ENCODE measurements around the gene NRIP1.

NRIP1 gene

GRCh38 chr21:15057285-15057684 is 7.5 kb downstream of the NRIP1 start:
- no peak for TF ChIP-seq CTCF (IDR thresholded peaks at IDR 0.05; ENCODE audit: control insufficient read depth, insufficient read depth, low read depth, low read length, missing control alignments)
- no peak for DNase-seq (ENCODE audit: low read depth)
- H3K4me3 ChIP-seq (ENCODE audit: control insufficient read depth, low read depth, low read length), result no peak overlapping the region

- no peak overlapping the region for H3K4me3 ChIP-seq (ENCODE audit: control insufficient read depth, low read depth, low read length)
- no peak for TF ChIP-seq CTCF (IDR thresholded peaks at IDR 0.05; ENCODE audit: control insufficient read depth, insufficient read depth, low read depth, low read length, missing control alignments)
- no peak for DNase-seq (ENCODE audit: low read depth)
Measured at GRCh38 chr21:15054606-15055239, 10.1 kb downstream of the NRIP1 start.

DNA sequence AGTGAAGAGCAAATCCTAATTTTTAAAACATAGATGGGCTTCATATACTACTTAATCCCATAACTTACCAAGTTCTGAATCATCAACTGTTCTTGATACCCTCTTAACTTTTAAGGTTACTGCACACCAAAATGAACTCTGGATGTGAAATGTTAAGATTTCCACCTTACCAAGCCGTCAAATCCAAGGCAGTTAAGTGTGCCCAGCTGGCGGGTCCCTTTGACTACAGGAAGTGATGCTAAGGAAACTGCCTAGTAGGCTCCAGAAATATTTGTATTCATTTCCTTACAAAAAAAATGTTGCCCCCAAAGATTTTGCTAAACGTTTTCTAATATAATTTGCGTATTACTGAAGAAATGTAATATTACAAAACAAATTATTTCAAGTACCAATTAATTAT is 10.7 kb downstream of the NRIP1 start:
- no peak for DNase-seq (ENCODE audit: low read depth)
- no peak overlapping the region for H3K4me3 ChIP-seq (ENCODE audit: control insufficient read depth, low read depth, low read length)
- no peak for TF ChIP-seq CTCF (IDR thresholded peaks at IDR 0.05; ENCODE audit: control insufficient read depth, insufficient read depth, low read depth, low read length, missing control alignments)

GRCh38 chr21:15053500-15053899 is 11.3 kb downstream of the NRIP1 start:
- no peak overlapping the region for H3K4me3 ChIP-seq (ENCODE audit: control insufficient read depth, low read depth, low read length)
- TF ChIP-seq CTCF (IDR thresholded peaks at IDR 0.05; ENCODE audit: control insufficient read depth, insufficient read depth, low read depth, low read length, missing control alignments), result no peak
- DNase-seq (ENCODE audit: low read depth), result no peak

GRCh38 chr21:15052459-15052763 is 12.4 kb downstream of the NRIP1 start:
- DNase-seq (ENCODE audit: low read depth), result no peak
- H3K4me3 ChIP-seq (ENCODE audit: control insufficient read depth, low read depth, low read length), result no peak overlapping the region
- no peak for TF ChIP-seq CTCF (IDR thresholded peaks at IDR 0.05; ENCODE audit: control insufficient read depth, insufficient read depth, low read depth, low read length, missing control alignments)

GRCh38 chr21:15051644-15052458 is 12.9 kb downstream of the NRIP1 start:
- no peak overlapping the region; the same call in 1 of the 2 replicates for H3K4me3 ChIP-seq (ENCODE audit: control insufficient read depth, low read depth, low read length)
- DNase-seq (ENCODE audit: low read depth), result no peak
- TF ChIP-seq CTCF (IDR thresholded peaks at IDR 0.05; ENCODE audit: control insufficient read depth, insufficient read depth, low read depth, low read length, missing control alignments), result no peak
